ENCODE measurements around the gene HOXC10. TPM values are rescaled to one million over a fixed set of nuclear protein-coding genes. Genes with fewer than 3 reads are reported as not detected.

Gene HOXC10
- total and polyA plus RNA-seq, 2 donors (not counting 3 experiments of a cell fraction or from before 2014, with no cell fraction given): 0.18 TPM; not detected in 1

DNA sequence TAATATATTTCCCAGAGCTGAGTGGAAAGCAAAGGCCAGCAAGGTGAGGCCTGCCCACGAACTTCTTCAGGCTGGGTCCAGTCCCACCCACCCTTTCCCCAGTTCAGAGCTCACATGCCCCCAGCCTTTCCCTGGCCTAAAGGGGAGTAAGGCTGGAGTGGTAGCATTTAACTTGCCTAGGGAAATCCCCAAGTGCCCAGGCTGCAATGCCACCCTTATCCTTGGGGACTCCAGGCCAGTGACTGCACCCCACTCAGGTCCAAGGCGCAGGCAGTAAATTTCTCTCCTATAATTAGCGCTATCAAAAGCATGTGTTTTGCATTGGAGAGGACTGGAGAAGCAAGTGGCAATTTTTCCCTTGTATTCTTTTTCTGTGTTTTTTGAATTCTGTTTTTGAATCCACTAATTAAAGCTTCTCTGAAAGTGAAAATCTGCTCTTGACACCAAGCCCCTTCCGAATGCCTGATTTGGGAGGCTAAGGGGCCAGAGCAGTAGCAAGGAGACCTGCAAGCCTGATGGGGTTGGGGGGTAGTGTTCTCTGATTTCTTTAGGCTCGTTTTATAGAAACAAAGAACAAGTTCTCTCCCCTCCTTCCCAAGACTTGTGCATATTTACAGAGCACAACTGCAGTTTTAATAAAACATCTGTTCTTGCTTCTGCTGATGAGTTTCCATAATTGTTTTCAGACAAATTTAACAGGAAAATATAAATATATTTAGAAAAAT, 39.8 kb downstream of the HOXC10 start:
- ChIA-PET CTCF (interaction anchor here (0.9 to 2.1 kb wide), 3 partner anchors 8 to 177 kb away, joined by 4 to 19 read pairs (median 5); partner anchors contain the start of gene HOXC5), POLR2A (no interaction called here)
- BruUV-seq (replicated peaks): no TSS peak
- Histone ChIP-seq H3K27me3 (ENCODE audit: control insufficient read depth in 2 of 2, insufficient read depth in 2 of 2, low read length in 2 of 2) (peaks cover 84 to 97% of the 10 kb centered on the region in 2 experiments), H2AFZ (ENCODE audit: low read depth, low read length) (no peak overlapping the region), H3K36me3 (ENCODE audit: control insufficient read depth in 2 of 2, extremely low read depth in 1 of 2, insufficient read depth in 2 of 2, low read length in 2 of 2) (no peaks in the 10 kb centered on the region), H3K79me2 (ENCODE audit: control insufficient read depth, insufficient read depth, low read length) (no peaks in the 10 kb centered on the region), H3K9ac (replicated peaks; ENCODE audit: extremely low read depth, insufficient read depth, low read length) (no peak overlapping the region), H3K4me1 (ENCODE audit: control insufficient read depth, extremely low read depth, insufficient read depth, low read length) (no peaks in the 10 kb centered on the region), H3K4me2 (ENCODE audit: insufficient read depth, low read length) (no peak overlapping the region), H3K9me3 (replicated peaks; ENCODE audit: control insufficient read depth, insufficient read depth, low read length) (no peaks in the 10 kb centered on the region), H3K9me1 (replicated peaks; ENCODE audit: control insufficient read depth, extremely low read depth, insufficient read depth, low read length) (no peaks in the 10 kb centered on the region), H4K20me1 (replicated peaks; ENCODE audit: control insufficient read depth, extremely low read depth, insufficient read depth, low read length) (no peaks in the 10 kb centered on the region), H3K4me3 (replicated peaks in 1 of 3; ENCODE audit: insufficient read depth in 1 of 3, low read depth in 1 of 3, low read length in 3 of 3) (no peak overlapping the region), H3K27ac (ENCODE audit: insufficient read depth, low read depth, low read length) (no peak overlapping the region)
- TF ChIP-seq MYC (IDR thresholded peaks at IDR 0.05; ENCODE audit: low read depth, low read length) (no peak), POLR2A (IDR thresholded peaks at IDR 0.05; ENCODE audit: low read depth, low read length) (no peak)
- DNase-seq (ENCODE audit: low read depth, low spot score) (no peak), FAIRE-seq (no peak)
- dilution Hi-C loops (cut with MboI; ENCODE audit: extremely low pct_ligation_motif_present, low sequenced_read_pairs): no loop called here
- intact Hi-C loops (cut with micrococcal nuclease): no loop called here

- no peak overlapping the region for H3K4me2 ChIP-seq (ENCODE audit: insufficient read depth, low read length)
- ChIA-PET CTCF (interaction anchor here (1.4 kb wide), 1 partner anchor 20 kb away, joined by 4 read pairs; no protein-coding TSS in a partner anchor), POLR2A (interaction anchor here (0.7 kb wide), 1 partner anchor 123 kb away, joined by 4 read pairs; no protein-coding TSS in a partner anchor)
- no peaks in the 10 kb centered on the region for H4K20me1 ChIP-seq (replicated peaks; ENCODE audit: control insufficient read depth, extremely low read depth, insufficient read depth, low read length)
- no peak overlapping the region for H3K4me3 ChIP-seq (replicated peaks in 1 of 3; ENCODE audit: insufficient read depth in 1 of 3, low read depth in 1 of 3, low read length in 3 of 3)
- H3K27ac ChIP-seq (ENCODE audit: insufficient read depth, low read depth, low read length): no peak overlapping the region
- intact Hi-C loops (cut with micrococcal nuclease) (no loop called here), dilution Hi-C loops (cut with MboI; ENCODE audit: extremely low pct_ligation_motif_present, low sequenced_read_pairs) (no loop called here)
- H3K9me3 ChIP-seq (replicated peaks; ENCODE audit: control insufficient read depth, insufficient read depth, low read length): no peaks in the 10 kb centered on the region
- no peak for FAIRE-seq
- H3K4me1 ChIP-seq (ENCODE audit: control insufficient read depth, extremely low read depth, insufficient read depth, low read length): no peaks in the 10 kb centered on the region
- no peak overlapping the region for H3K9ac ChIP-seq (replicated peaks; ENCODE audit: extremely low read depth, insufficient read depth, low read length)
- H3K9me1 ChIP-seq (replicated peaks; ENCODE audit: control insufficient read depth, extremely low read depth, insufficient read depth, low read length): no peaks in the 10 kb centered on the region
- peaks cover 80 to 96% of the 10 kb centered on the region in 2 experiments for H3K27me3 ChIP-seq (ENCODE audit: control insufficient read depth in 2 of 2, insufficient read depth in 2 of 2, low read length in 2 of 2)
- no peak for DNase-seq (ENCODE audit: low read depth, low spot score)
- no peak overlapping the region for H2AFZ ChIP-seq (ENCODE audit: low read depth, low read length)
- TF ChIP-seq POLR2A (IDR thresholded peaks at IDR 0.05; ENCODE audit: low read depth, low read length): no peak
- no peak for TF ChIP-seq MYC (IDR thresholded peaks at IDR 0.05; ENCODE audit: low read depth, low read length)
- TF ChIP-seq, protein P1, sequence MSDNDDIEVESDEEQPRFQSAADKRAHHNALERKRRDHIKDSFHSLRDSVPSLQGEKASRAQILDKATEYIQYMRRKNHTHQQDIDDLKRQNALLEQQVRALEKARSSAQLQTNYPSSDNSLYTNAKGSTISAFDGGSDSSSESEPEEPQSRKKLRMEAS (IDR thresholded peaks at IDR 0.05; ENCODE audit: insufficient read depth, insufficient read length): no peak
- TF ChIP-seq FOS (IDR thresholded peaks at IDR 0.05; ENCODE audit: borderline replicate concordance, insufficient read depth, low read length): no peak
- no peak for TF ChIP-seq POLR2AphosphoS5 (IDR thresholded peaks at IDR 0.05; ENCODE audit: insufficient read depth, low read depth, low read length)
- no peak for TF ChIP-seq GATA2 (IDR thresholded peaks at IDR 0.05; ENCODE audit: insufficient read depth, insufficient read length, low read depth, low read length)
- TF ChIP-seq, protein P2, sequence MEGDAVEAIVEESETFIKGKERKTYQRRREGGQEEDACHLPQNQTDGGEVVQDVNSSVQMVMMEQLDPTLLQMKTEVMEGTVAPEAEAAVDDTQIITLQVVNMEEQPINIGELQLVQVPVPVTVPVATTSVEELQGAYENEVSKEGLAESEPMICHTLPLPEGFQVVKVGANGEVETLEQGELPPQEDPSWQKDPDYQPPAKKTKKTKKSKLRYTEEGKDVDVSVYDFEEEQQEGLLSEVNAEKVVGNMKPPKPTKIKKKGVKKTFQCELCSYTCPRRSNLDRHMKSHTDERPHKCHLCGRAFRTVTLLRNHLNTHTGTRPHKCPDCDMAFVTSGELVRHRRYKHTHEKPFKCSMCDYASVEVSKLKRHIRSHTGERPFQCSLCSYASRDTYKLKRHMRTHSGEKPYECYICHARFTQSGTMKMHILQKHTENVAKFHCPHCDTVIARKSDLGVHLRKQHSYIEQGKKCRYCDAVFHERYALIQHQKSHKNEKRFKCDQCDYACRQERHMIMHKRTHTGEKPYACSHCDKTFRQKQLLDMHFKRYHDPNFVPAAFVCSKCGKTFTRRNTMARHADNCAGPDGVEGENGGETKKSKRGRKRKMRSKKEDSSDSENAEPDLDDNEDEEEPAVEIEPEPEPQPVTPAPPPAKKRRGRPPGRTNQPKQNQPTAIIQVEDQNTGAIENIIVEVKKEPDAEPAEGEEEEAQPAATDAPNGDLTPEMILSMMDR (IDR thresholded peaks at IDR 0.05; ENCODE audit: extremely low read depth in 1 of 2, insufficient read depth in 1 of 2, low read depth in 1 of 2, low read length in 2 of 2): no peak
- no peak for TF ChIP-seq JUN (IDR thresholded peaks at IDR 0.05; ENCODE audit: borderline replicate concordance, insufficient read depth, insufficient read length, low read depth)
- TF ChIP-seq EZH2 (IDR thresholded peaks at IDR 0.05; ENCODE audit: borderline replicate concordance, low read depth, low read length, severe bottlenecking): no peak
- no peaks in the 10 kb centered on the region for H3K79me2 ChIP-seq (ENCODE audit: control insufficient read depth, insufficient read depth, low read length)
- H3K36me3 ChIP-seq (ENCODE audit: control insufficient read depth in 2 of 2, extremely low read depth in 1 of 2, insufficient read depth in 2 of 2, low read length in 2 of 2): no peaks in the 10 kb centered on the region
- BruUV-seq (replicated peaks): no TSS peak
These were observed 40.8 kb downstream of the HOXC10 start for GRCh38 chr12:54025499-54026405.

Measured in endothelial cell of umbilical vein (primary cell).